GM20000 (cell line): ENCODE data around the gene CDC42BPA.

Source experiments
- DNase-seq: peaks from one replicate; pipeline ENCODE4 v3.0.0; 2012; ENCODE audit warnings: low spot score
- TF ChIP-seq, protein P1 (sequence below): IDR thresholded peaks from 2 replicates; pipeline ENCODE4 v1.5.1; 2012; ENCODE audit warnings: mild to moderate bottlenecking, control low read depth; ENCODE audit errors: extremely low read depth, missing control alignments

CDC42BPA gene, protein sequence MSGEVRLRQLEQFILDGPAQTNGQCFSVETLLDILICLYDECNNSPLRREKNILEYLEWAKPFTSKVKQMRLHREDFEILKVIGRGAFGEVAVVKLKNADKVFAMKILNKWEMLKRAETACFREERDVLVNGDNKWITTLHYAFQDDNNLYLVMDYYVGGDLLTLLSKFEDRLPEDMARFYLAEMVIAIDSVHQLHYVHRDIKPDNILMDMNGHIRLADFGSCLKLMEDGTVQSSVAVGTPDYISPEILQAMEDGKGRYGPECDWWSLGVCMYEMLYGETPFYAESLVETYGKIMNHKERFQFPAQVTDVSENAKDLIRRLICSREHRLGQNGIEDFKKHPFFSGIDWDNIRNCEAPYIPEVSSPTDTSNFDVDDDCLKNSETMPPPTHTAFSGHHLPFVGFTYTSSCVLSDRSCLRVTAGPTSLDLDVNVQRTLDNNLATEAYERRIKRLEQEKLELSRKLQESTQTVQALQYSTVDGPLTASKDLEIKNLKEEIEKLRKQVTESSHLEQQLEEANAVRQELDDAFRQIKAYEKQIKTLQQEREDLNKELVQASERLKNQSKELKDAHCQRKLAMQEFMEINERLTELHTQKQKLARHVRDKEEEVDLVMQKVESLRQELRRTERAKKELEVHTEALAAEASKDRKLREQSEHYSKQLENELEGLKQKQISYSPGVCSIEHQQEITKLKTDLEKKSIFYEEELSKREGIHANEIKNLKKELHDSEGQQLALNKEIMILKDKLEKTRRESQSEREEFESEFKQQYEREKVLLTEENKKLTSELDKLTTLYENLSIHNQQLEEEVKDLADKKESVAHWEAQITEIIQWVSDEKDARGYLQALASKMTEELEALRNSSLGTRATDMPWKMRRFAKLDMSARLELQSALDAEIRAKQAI (N-terminal part only)

DNA sequence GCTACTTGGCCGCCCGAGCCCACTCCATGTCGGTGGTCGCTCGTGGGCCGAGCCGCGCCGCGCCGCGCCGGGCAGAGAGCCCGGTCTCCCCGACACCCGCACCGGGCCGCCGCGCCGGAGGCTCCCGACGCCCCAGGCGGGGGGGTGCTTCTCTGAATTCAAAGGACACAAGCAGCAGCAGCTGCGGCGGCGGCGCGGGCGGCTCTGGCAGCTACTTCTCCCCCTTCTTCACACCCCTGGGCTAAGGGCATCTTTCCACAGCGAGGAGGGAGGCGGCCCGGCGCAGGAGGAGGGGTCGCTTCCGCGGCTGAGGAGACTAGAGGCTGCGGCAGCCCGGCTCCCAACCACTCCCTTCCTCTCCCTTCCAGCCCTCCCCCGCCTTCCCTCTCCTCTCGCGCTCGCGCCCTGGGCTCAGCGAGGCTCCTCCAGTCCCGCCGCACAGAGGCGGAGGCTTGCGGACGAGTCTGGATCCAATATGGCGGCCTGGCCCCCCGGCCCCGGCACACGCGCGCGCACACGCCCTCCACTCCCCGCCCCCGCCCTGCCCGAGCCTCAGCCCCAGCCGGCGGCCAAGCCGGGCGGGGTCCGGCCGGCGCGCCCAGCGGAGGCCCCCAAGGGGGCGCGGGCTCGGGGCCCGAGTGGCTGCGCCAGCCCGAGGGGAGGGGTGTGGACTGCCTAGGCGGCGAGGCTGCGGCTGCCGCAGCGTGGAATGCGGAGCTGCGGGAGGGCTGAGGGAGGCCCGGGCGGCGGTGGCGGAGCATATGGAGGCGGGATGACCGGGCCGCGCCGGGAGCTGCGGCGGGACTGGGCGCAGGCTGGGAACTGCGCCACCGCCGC is at the start of gene CDC42BPA:
CDC42BPA (minus strand) TSS at position 477 of the 837 bp plus-strand sequence. CDS start 1,310 bp downstream, outside the sequence.
- DNase-seq, result peak; percentile 74

DNA sequence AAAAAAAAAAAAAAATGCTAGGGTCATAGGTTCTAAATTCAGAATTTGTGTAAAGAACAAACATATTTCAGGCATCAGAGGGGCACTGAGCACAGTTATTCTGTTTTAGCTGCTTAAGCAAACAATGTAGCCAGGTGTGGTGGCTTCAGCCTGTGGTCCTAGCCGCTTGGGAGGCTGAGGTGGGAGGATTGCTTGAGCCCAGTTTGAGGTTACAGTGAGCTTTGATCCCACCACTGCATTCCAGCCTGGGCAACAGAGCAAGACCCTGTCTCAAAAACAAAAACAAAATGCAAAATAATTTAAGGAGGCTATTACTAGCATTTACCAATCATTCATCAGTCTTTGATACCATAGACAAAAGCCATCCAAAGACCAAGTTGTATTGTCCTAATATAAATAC is 49.7 kb upstream of the CDC42BPA start:
- no peak for DNase-seq
- TF ChIP-seq, protein P1, sequence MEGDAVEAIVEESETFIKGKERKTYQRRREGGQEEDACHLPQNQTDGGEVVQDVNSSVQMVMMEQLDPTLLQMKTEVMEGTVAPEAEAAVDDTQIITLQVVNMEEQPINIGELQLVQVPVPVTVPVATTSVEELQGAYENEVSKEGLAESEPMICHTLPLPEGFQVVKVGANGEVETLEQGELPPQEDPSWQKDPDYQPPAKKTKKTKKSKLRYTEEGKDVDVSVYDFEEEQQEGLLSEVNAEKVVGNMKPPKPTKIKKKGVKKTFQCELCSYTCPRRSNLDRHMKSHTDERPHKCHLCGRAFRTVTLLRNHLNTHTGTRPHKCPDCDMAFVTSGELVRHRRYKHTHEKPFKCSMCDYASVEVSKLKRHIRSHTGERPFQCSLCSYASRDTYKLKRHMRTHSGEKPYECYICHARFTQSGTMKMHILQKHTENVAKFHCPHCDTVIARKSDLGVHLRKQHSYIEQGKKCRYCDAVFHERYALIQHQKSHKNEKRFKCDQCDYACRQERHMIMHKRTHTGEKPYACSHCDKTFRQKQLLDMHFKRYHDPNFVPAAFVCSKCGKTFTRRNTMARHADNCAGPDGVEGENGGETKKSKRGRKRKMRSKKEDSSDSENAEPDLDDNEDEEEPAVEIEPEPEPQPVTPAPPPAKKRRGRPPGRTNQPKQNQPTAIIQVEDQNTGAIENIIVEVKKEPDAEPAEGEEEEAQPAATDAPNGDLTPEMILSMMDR, result no peak

More for the DNA sequence above, at the start of gene CDC42BPA:
- TF ChIP-seq, protein P1, result no peak

DNA sequence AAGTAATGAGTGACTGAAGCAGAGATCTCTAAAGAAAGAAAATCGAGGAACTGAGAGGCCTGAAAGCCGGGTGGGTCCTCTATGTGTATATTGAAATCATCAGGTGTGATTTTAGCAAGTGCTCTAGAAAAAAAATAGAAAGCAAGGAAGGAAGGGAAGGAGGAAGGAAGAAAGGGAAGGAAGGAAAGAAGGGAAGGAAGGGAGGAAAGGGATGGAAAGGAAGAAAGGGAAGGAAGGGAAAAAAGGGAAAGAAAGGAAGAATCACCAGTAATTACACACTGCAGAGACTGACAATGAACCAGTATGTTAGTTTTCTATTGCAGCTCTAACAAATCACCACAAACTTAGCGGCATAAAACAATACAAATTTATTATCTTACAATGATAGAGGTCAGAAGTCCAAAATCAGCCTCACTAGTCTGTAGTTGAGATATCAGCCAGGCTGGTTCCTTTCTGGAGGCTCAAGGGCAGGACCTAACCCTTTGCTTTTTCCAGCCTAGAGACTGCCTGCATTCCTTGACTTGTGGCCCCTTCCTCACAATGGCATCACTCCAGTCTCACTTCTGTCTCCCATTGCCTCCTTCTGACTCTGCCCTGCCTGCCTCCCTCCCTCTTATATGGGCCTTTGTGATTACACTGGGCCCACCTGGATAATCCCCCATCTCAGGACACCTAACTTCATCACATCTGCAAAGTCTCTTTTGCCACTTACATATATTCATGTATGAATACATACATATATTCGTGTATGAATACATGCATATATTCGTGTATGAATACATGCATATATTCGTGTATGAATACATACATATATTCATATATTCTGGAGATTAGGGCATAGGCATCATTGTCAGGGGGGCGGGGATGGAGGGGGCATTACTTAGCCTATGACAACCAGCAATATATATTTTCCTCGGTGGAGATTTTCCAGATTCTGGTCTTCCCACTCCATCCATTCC is 47.5 kb upstream of the CDC42BPA start:
- TF ChIP-seq, protein P1, result no peak
- DNase-seq, result no peak

DNA sequence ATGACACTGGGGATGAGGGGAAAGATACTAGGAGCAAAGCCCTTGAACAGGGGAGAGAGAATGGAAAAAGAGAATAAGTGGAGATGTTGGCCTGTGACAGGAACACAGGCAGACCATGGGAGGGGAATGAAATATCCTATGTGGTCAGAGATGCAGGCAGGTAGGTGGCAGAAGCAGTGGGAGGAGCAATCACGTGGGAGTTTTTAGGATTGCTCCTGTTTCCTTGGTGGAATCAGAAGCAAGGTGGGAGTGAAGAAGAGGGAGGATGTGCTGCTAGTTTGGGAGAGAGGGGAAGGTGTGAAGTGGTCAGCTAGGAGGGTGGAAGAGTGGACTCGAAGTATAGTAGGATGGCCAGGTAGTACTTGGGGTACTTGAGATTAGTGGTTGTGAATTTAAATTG is 46.4 kb upstream of the CDC42BPA start:
- DNase-seq, result no peak
- TF ChIP-seq, protein P1, result no peak

DNA sequence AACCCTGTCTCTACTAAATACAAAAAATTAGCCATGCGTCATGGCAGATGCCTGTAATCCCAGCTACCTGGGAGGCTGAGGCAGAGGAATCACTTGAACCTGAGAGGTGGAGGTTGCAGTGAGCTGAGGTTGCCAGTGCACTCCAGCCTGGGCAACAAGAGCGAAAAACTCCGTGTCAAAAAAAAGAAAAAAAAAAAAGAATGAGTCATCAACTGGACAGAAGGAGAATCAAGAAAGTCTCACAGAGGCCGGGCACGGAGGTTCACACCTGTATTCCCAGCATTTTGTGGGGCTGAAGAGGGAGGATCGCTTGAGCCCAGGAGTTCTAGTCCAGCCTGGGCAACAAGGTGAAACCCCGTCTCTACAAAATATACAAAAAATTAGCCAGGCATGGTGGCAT is 45.5 kb upstream of the CDC42BPA start:
- TF ChIP-seq, protein P1, result no peak
- DNase-seq, result no peak

DNA sequence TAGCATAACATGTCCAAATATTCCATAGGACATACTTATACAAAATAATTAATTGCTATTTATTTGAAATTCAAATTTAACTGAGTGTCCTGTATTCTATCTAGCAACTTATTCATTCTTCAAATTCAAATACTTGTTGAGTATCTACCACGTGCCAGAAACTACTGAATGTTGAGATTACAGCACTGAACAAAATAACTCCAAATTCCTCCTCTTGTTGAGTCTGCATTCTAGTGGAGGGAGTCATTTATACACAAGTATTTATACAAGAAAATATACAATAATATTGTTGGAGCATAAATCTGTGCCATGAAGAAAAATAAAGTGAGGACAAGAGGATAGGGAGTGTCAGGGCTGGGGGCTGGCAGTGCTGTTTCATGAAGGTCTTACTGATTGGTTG is 43.7 kb upstream of the CDC42BPA start:
- TF ChIP-seq, protein P1, result no peak
- DNase-seq, result no peak
